PFSK-1 (cell line): ENCODE results near the gene HECTD4.

Experiments used
- FOXP2 ChIP-seq: optimal IDR thresholded peaks from 2 replicates; pipeline ENCODE3; 2011; ENCODE audit warnings: borderline replicate concordance, control low read depth, inconsistent platforms; ENCODE audit not compliant: insufficient read depth; ENCODE audit errors: extremely low read length, extremely low read depth
- POLR2AphosphoS5 ChIP-seq: IDR thresholded peaks from 2 replicates; pipeline ENCODE4 v1.6.1; 2012; ENCODE audit warnings: low read depth, mild to moderate bottlenecking, control low read depth, low read length, moderate library complexity
- REST ChIP-seq, 2 experiments: IDR thresholded peaks; 2 replicates each; pipeline versions ENCODE4 v1.6.1 to v1.8.0; 2011 to 2012; ENCODE audit warnings: low read depth in 2 of 2, low read length in 2 of 2, control low read depth in 1 of 2, inconsistent platforms in 1 of 2, mild to moderate bottlenecking in 1 of 2, moderate library complexity in 1 of 2; ENCODE audit not compliant: insufficient read depth in 1 of 2
- SIN3A ChIP-seq: IDR thresholded peaks from 2 replicates; pipeline ENCODE4 v1.6.1; 2012; ENCODE audit warnings: mild to moderate bottlenecking, low read length, moderate library complexity, borderline replicate concordance; ENCODE audit not compliant: insufficient read depth
- TAF1 ChIP-seq: IDR thresholded peaks from 2 replicates; pipeline ENCODE4 v1.6.1; 2012; ENCODE audit warnings: low read length, control low read depth, borderline replicate concordance; ENCODE audit not compliant: insufficient read depth

The HECTD4 gene

GRCh38 chr12:112419297-112420133, 37.3 kb upstream of the HECTD4 start:
- TF ChIP-seq REST (IDR thresholded peaks at IDR 0.05; ENCODE audit: insufficient read depth in 1 of 2, low read depth in 2 of 2, low read length in 2 of 2), result no peak; a peak in 1 of 4 replicates
- TF ChIP-seq POLR2AphosphoS5, result no peak

- TF ChIP-seq FOXP2 (peak; percentile 80), SIN3A (peak; percentile 95; the same call in 1 of the 2 replicates), TAF1 (peak; percentile 95), POLR2AphosphoS5 (peak; percentile 93), REST (IDR thresholded peaks at IDR 0.05; ENCODE audit: insufficient read depth in 1 of 2, low read depth in 2 of 2, low read length in 2 of 2) (0 out of 4 replicates have a peak, but pooled peaks of 1 of the 2 experiments have one; percentile 62)
These were observed 36.5 kb upstream of the HECTD4 start, which contains the start of gene PTPN11 for GRCh38 chr12:112418608-112419296. TSS of gene PTPN11 (plus strand) at chr12:112418947. CDS start at chr12:112419112, 165 bp downstream.

- TF ChIP-seq POLR2AphosphoS5, result no peak
- no peak for TF ChIP-seq TAF1
- no peak for TF ChIP-seq SIN3A
- no peak for TF ChIP-seq FOXP2
- no peak for TF ChIP-seq REST (IDR thresholded peaks at IDR 0.05; ENCODE audit: insufficient read depth in 1 of 2, low read depth in 2 of 2, low read length in 2 of 2)
These were observed 36.0 kb upstream of the HECTD4 start for GRCh38 chr12:112418273-112418607.

- TF ChIP-seq FOXP2 (no peak), SIN3A (no peak), POLR2AphosphoS5 (no peak), REST (IDR thresholded peaks at IDR 0.05; ENCODE audit: insufficient read depth in 1 of 2, low read depth in 2 of 2, low read length in 2 of 2) (no peak), TAF1 (no peak)
These were observed 31.8 kb upstream of the HECTD4 start for GRCh38 chr12:112413855-112414625.
